HG03175 (cell line): ENCODE data around the gene KIAA0040.

Experiments
- ATAC-seq: cut with Tn5 transposase; IDR thresholded peaks from one replicate; pipeline ENCODE4 v1.9.1; 2021; ENCODE audit warnings: mild to moderate bottlenecking, moderate library complexity; ENCODE audit not compliant: unreplicated experiment

Gene KIAA0040

DNA sequence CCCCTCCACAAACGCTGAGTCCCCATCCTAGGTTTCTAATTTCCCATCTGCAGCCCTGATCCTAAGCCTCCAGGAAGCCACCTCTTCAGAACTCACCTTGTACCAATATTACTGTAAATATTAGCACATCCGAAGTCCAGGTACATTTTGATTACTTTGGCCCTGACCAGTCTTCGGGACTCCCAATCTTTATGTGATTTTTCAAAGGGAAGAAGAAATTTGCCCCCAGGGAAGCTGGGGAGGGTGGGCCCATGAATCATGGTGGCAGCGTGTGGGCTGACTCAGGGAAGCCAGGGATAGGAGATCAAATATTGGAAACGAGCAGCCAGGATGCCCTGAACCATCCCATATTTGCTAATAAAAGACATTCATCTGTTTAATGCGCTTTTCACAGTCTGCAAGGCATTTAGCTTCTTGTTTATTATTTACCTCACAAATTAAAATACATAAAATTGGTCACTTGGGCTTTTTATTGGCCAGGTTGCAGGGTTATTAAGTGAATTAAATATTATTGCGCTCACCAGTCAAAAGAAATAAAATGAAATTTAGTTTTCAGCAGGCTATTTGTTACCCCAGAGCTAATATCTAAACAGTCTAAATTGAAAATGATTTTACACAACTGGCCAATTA, 46.6 kb downstream of the KIAA0040 start:
- no peak for ATAC-seq

GRCh38 chr1:175138579-175138978, 54.0 kb downstream of the KIAA0040 start:
- no peak for ATAC-seq

GRCh38 chr1:175137369-175137768, 55.2 kb downstream of the KIAA0040 start:
- no peak for ATAC-seq

- no peak for ATAC-seq
Observed at GRCh38 chr1:175136246-175136645, 56.3 kb downstream of the KIAA0040 start.

- ATAC-seq: no peak
Observed at GRCh38 chr1:175134500-175134899, 58.1 kb downstream of the KIAA0040 start.

- ATAC-seq: no peak
Observed at GRCh38 chr1:175133673-175134435, 58.7 kb downstream of the KIAA0040 start.

DNA sequence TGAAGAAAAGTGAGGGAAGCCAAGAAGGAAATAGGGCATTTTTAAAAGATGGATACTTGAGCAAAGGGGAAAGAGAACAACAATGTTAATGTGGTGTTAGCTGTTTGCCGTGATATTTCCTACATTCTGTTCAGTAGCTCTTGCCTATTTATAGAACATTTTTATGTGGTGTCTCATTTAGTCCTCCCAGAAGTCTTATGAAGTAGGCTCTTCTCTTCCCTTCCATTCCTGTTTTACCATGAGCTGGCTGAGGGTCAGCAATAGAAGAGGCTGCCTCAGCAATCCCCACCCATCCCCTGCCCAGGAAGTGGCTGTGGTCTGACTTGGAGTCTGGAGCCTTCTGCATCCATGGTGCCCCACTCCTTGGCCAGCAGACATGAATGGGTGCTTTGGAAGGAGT, 60.1 kb downstream of the KIAA0040 start:
- ATAC-seq: no peak

- ATAC-seq: no peak
Observed at GRCh38 chr1:175131095-175131494, 61.5 kb downstream of the KIAA0040 start.

DNA sequence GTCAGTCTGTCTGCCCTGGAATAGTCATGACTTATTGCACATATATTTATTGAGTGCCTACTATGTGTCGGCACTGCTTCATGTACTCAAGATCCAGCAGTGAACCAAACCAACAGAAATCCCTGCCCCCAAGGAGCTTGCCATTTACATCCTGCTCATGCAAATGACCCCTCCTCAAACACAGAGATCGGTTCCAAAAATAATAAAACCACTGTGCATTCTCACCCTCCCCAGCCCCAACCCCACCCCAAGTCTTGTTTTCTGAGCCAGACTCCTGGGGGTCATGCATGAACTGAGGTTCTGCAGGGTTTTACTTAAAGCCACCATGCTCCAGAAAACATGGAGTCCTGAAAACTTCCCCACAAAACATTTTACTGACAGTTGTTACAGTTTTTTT, 61.9 kb downstream of the KIAA0040 start:
- ATAC-seq: no peak

DNA sequence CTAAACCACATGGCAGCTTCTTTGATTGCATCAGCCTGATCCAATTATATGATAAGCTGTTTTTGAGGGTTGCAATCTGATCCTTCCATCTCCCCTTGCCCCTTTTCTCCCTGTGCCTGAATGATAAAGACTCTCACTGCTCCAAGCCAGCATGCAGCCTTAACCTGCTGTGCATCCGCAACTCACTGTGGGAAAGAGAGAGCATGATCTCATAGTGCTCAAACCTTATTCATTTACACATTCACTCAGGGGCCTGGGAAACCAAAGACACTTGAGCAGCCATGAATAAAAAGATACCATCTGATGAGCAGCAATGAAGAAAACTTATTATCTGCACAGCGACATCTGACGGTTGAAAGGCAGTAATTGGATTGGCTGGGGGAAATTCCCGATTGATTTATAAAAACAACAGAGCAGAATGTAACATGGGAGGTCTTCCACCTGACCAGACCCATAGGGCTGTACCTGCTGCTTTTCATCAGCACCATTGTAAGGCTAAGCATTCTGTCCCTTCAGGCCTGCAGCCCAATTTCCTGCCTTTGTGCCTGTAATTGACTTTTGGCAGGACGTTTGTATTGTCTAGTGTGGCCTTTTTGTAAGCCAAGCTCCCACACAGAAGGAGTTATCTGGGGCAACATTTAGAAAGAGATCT, 62.5 kb downstream of the KIAA0040 start:
- no peak for ATAC-seq

DNA sequence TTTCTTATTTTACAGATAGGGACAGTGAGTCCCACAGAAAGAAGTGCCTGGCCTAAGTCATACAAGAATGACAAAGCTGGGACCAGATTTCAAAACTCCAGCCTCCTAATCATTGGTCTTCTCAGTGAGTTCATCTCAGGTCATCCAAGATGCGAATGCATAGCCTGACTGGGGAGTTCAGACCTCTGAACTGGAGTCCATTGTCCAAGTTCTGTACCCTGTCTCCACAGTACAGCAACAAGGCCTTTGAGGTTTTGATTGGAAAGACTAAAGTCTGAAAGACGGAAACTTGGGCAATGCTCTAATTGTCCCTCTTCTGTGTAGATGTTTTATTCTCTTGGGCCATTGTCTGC, 63.0 kb downstream of the KIAA0040 start:
- ATAC-seq: no peak

- no peak for ATAC-seq
Observed at GRCh38 chr1:175129182-175129581, 63.4 kb downstream of the KIAA0040 start.

DNA sequence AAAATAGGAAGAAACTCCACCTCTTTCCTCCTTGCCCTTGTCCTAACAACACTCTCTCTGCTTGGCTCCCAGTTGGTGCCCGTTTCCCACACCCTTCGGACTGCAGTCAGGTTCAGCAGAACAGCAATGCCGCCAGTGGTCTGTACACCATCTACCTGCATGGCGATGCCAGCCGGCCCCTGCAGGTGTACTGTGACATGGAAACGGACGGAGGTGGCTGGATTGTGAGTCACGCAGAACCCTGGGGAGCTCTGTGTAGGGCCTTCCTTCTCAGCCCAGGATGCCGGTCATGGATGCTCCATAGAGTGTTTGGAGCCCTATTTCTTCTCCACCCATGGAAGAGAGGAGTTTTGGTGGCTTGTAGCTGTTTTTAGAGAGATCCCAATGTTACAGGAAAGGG, 64.1 kb downstream of the KIAA0040 start:
- no peak for ATAC-seq

DNA sequence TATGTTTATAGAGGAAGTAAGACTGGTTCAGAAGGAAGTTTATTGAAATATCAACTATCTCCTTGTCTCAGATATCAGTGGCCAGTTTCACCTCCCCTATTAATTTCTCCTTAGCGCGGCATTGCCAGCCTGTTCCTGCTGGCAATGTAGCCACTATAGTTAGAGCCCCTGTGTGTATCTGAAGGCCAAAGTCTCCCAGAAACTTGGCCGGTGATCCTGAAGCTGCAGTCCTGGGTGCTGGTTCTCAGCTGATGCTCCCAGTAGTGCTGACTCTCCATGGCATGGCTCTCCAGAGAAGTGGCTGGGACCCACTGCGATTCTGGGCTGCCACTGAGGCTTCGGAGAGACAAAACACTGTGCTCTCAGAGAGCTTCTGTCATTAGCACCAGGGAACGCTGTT, 65.0 kb downstream of the KIAA0040 start:
- ATAC-seq: no peak

- ATAC-seq: no peak
Observed at GRCh38 chr1:175126347-175126746, 66.2 kb downstream of the KIAA0040 start.

- no peak for ATAC-seq
Observed at GRCh38 chr1:175124861-175125260, 67.7 kb downstream of the KIAA0040 start.

DNA sequence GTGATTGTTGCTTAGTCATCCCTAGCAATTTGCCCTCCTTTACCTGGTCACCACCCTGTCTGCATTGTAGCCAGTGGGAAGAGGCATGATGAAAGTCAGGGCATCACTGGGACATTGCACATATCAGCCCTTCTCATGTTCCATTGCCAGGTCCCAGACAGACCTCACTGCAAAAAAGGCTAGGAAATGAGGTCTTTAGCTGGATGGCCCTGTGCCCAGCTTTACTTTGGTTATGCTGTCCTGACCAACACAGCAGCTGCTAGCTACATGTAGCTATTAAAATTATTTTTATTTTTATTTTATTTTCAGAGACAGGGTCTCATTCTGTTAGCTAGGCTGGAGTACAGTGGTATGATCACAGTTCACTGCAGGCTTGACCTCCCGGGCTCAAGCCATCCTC, 72.1 kb downstream of the KIAA0040 start:
- ATAC-seq: no peak

DNA sequence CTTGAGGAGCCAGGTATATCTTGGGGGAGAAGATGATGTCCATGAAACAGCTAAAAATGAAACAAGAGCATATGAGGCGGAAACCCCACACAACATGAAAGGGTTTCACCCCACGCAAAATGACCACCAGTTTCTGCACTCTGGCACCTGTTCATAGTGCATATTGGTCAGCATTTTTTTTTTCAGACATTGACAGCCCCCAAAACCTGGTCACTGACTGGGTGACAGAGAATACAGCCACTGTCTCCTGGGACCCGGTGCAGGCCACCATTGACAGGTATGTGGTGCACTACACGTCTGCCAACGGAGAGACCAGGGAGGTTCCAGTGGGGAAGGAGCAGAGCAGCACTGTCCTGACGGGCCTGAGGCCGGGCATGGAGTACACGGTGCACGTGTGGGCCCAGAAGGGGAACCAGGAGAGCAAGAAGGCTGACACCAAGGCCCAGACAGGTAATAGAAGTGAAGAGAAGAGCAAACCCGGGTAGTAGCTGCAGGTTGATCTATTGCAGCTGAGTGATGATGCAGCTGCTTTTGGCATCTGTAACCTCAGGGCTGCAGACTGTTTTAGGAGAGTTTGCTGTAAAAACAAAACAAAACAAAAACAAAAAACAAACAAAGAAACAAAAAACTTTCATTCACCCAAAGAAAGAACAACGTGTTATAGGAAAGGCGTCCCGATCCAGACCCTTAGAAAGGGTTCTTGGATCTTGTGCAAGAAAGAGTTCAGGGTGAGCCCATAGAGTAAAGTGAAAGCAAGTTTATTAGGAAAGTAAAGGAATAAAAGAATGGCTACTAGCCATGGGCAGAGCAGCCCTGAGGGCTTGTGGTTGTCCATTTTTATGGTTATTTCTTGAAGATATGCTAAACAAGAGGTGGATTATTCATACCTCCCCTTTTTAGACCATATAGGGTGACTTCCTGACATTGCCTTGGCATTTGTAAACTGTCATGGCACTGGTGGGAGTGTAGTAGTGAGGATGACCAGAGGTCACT, 73.9 kb downstream of the KIAA0040 start:
- ATAC-seq: peak; percentile 41

- ATAC-seq: no peak
Observed at GRCh38 chr1:175116903-175117302, 75.7 kb downstream of the KIAA0040 start.

DNA sequence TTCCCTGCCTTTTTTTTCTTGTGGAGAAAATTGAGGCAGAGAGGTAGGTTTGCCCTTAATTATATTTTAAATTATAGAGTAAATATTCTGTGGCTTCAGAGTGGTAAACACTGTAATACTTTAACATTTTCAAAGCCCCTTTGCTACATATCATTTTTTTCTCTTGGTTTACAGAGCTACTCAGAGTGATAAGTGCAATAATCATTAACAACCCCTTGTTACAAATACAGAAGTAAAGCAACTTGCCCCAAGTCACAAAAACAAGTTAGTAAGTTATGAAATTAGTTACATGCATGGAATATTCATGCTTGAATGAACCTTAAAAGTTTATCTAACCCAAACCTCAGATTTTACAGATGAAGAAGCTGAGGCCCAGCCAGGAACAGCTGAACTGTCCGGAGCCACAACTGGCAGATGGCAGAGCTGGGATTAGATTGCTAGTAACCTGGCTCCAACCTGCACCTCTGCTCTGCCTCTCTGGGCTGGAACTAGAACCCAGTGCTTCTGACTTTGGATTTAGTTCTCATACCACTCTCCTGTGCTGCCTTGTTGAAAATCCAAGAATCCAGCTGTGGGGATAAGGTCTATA, 76.3 kb downstream of the KIAA0040 start:
- ATAC-seq: no peak

GRCh38 chr1:175114996-175115395, 77.6 kb downstream of the KIAA0040 start:
- ATAC-seq: no peak
